Measurements from ENCODE around the gene MORN5.

Gene MORN5

DNA sequence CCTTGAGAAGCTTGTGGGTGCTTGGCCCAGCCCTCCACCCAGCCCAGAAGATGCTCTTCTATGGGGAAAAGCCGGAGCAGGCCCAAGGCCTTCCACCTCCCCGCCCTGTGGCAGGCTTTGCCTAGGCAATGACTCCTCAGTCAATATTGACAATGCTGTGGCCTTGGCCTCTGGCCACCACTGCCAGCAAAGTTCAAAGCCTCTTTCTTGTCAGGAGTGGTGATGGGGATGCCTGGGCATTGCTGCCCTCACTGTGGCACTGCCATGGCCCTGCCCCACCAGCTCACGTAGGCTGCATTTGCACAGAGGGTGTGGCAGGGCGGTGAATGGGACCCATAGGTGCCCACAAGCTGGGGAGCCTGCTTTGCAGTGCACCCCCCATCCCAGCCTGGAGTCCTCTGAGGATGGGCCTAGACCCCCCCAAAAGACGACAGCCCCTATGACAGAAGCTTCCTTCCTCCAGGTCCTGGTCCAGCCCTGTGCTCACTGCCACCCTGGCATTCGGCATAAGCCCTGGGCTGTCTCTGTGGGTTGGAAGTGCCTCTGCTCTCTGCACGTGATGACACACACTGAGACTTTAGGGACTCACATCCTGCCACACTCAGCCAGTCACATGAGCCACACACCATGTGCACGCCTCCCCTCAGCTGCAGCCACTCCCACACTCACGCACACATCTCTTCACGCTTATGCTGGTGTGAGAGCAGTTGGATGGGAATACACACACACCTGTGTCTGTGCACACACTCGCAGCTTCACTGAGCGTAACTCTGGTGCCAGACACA, 31.1 kb downstream of the MORN5 start:
- Mint-ChIP-seq H3K27ac (no peak overlapping the region), H3K27me3 (no peaks in the 10 kb centered on the region), H3K9me3 (no peaks in the 10 kb centered on the region), H3K36me3 (no peaks in the 10 kb centered on the region), H3K4me1 (no peaks in the 10 kb centered on the region), H3K4me3 (no peak overlapping the region)

DNA sequence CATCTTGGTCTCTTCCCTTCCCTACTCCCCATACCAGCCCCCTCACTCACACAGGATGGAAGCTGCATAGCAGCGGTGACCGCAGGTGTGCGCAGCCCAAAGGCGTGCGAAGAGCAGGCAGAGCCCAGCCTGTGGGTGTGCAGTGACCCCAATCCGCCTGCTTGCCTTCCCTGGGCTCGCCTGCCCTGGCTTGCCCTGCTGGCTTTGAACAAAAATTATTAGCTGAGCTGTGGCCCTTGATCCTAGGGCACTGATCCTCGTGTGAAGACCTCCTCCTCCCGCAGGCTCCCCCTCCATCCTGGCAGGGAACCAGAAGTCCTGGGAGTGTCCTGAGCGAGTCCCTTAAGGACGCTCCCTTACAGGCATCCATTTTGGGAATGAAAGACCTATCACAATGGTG, 31.9 kb downstream of the MORN5 start:
- Mint-ChIP-seq H3K9me3 (no peaks in the 10 kb centered on the region), H3K27ac (no peak overlapping the region), H3K4me1 (no peaks in the 10 kb centered on the region), H3K36me3 (no peaks in the 10 kb centered on the region), H3K4me3 (no peak overlapping the region), H3K27me3 (no peaks in the 10 kb centered on the region)

DNA sequence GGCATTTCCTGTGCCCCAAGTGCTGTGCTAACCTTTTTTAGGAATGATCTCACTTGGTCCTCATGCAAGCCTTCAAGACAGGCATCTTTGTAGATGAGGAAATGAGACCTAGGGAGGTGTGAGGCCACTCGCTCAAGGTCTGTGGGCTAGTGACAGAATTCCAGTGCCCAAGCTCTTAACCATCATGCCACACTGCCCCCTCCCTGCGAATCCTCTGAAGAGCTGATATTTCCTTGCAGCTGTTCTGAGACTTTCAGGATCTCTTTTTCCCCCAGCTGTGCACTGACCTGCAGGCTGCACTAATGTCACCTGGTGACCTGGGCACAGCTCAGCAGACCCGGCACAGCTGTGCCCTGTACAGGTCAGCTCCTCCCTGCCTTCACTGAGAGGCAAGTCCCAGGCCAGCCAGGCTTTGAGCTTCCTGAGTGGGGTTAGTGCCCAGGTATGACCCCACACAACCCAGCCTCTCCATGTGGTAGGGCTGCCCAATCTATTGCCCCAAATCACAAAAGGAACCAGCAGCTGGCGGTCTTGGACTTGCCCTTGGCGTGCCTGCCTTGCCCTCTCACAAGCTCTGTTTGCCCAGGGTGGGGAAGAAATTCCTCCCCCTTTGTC, 32.7 kb downstream of the MORN5 start:
- H3K36me3 Mint-ChIP-seq: no peaks in the 10 kb centered on the region
- H3K9me3 Mint-ChIP-seq: no peaks in the 10 kb centered on the region
- no peak overlapping the region for H3K27ac Mint-ChIP-seq
- no peak overlapping the region for H3K4me3 Mint-ChIP-seq
- H3K27me3 Mint-ChIP-seq: peaks cover 2% of the 10 kb centered on the region
- H3K4me1 Mint-ChIP-seq: no peaks in the 10 kb centered on the region

DNA sequence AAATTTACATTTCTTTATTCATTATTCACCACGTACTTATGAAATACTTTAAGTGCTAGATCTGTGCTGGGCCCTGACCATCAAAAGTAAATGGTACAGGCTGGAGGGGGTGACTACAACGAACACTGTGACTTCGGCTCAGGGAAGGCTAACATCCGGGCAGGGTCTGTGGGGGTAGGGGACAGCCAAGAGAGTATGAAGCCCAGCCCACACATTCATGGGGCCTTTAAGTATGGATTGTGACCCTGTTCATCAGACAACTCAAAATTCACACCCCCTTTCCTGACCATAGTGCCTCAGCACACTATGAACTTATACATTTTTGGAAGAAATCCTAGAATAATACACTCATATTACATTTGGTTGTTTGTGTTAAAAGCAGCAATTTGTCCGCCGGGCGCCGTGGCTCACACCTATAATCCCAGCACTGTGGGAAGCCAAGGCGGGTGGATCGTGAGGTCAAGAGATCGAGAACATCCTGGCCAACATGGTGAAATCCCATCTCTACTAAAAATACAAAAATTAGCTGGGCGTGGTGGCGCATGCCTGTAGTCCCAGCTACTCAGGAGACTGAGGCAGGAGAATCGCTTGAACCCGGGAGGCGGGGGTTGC, 33.3 kb downstream of the MORN5 start:
- Mint-ChIP-seq H3K36me3 (no peaks in the 10 kb centered on the region), H3K9me3 (no peaks in the 10 kb centered on the region), H3K4me3 (no peak overlapping the region), H3K4me1 (no peaks in the 10 kb centered on the region), H3K27ac (no peak overlapping the region), H3K27me3 (peaks cover 2% of the 10 kb centered on the region)

DNA sequence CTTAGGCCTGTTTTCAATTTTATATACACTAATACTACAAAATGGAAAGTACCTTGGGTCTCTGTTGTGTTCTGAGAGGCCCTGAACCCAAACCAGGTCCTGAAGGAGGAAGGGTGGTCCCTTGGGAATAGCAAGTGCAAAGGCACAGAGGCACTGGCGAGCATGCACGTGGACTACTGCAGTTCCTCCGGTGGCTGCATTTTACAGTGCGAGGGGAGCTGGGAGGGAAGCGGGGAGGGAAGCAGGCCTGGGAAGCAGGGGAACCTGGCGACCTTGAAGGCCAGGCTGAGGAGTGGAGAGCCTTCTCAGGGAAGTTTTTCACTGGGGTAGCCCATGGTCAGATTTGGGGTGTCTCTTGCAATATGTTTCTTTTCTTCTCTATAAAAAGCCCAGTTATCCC, 33.9 kb downstream of the MORN5 start:
- Mint-ChIP-seq H3K9me3 (no peaks in the 10 kb centered on the region), H3K27ac (no peak overlapping the region), H3K4me1 (no peaks in the 10 kb centered on the region), H3K36me3 (no peaks in the 10 kb centered on the region), H3K27me3 (peaks cover 2% of the 10 kb centered on the region), H3K4me3 (no peak overlapping the region)

DNA sequence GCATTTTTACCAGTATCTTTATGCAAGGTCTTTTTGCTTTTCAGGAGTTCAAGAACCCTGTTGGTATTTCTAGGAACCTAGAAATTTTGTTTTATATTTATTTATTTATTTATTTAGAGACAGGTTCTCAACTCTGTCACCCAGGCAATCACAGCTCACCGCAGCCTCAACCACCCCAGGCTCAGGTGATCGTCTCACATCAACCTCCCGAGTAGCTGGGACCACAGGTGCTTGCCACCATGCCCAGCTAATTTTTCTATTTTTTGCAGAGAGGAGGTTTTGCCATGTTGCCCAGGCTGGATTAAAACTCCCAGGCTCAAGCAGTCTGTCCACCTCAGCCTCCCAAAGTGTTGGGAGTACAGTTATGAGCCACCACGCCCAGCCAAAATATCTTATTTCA, 36.2 kb downstream of the MORN5 start:
- Mint-ChIP-seq H3K4me3 (no peak overlapping the region), H3K9me3 (no peaks in the 10 kb centered on the region), H3K27ac (no peak overlapping the region), H3K4me1 (no peaks in the 10 kb centered on the region), H3K27me3 (peaks cover 2% of the 10 kb centered on the region), H3K36me3 (no peaks in the 10 kb centered on the region)

DNA sequence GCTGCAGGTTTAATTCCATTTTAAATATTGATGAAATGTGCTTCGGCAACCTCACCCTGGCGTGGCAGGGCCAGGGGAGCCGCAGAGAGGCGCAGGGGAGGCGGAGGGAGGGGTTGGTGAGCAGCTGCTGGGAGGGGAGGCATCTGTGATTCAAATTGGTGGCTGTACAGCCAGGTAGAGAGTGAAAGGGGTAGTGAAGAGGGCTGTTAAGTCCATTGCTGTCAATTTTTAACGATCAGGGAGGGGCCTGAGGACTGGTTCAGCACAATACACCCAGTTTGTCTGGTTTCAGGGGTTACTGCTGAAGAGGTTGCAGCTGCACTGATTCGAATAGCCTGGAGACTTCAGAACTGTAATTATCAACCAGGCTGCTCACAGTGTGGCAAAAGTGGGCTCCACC, 37.7 kb downstream of the MORN5 start:
- Mint-ChIP-seq H3K27ac (no peak overlapping the region), H3K36me3 (no peaks in the 10 kb centered on the region), H3K27me3 (peaks cover 2% of the 10 kb centered on the region), H3K4me1 (no peaks in the 10 kb centered on the region), H3K4me3 (no peak overlapping the region), H3K9me3 (no peaks in the 10 kb centered on the region)

DNA sequence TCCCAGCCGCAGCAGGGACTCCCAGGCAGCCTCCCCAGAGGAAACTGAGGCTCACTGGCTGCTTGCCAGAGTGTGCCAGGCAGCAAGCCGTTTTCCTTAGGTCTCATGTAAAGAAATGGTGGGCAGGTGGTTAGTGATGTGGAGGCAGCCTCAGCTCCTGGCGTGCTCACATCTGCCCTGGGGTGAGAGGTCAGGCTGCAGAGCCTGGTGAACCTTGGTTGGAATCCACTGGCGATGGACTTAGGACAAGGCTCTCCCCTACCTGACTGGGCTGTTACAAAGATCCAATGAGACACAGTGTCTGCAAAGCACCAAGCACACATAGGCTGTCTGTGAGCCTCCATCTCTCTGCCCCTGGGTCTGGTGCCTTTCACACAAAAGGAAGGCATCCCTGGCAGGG, 38.2 kb downstream of the MORN5 start:
- H3K27ac Mint-ChIP-seq: no peak overlapping the region
- H3K36me3 Mint-ChIP-seq: no peaks in the 10 kb centered on the region
- H3K4me3 Mint-ChIP-seq: no peak overlapping the region
- H3K4me1 Mint-ChIP-seq: no peaks in the 10 kb centered on the region
- H3K9me3 Mint-ChIP-seq: no peaks in the 10 kb centered on the region
- peaks cover 2% of the 10 kb centered on the region for H3K27me3 Mint-ChIP-seq

DNA sequence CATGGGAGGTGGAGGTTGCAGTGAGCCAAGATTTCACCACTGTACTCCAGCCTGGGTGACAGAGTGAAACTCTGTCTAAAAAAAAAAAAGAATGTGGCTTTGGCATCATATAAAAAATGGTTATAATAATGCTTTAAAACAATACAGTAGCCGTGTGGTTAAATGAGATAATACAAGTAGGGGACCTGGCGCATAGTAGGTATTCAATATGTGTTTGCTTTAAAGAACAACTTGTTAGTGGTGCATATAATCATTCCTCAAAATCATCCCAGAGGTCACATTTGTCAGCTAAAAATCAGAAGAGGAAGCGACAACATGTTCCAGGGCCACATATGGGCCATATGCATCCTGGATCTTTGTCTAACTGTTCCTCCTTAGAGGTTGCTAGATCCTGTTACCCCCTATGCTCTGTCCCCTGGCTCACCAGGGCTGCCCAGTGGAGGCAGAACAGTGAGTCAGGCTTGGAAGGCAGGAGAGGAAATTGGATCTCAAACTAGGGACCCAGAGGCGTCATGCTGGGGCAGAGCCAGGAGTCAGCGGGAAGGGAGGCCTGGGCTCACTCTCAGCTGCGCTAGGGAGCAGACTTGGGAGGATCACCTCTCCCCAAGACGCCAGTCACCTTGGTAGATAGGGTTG, 41.4 kb downstream of the MORN5 start:
- Mint-ChIP-seq H3K27me3 (peaks cover 2% of the 10 kb centered on the region), H3K4me3 (no peak overlapping the region), H3K36me3 (no peaks in the 10 kb centered on the region), H3K27ac (no peak overlapping the region), H3K9me3 (no peaks in the 10 kb centered on the region), H3K4me1 (no peaks in the 10 kb centered on the region)

DNA sequence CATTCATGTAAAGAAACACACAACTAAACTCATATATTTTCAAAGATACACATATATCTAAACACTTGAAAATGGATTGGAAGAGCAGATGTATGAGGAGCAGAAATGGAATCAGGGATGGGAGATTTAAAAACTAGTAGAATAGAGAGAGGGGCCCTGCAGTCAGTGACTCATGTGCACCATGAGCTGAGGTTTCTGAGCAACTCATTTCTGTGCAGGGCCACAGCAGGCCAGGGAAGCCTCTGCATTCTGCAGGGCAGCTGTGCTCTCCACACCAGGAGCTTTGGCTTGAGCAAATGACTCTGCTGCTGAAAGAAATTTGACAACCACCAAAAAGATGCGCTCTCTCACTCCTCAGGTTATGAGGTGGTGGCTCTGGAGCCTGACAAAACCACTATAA, 41.9 kb downstream of the MORN5 start:
- H3K4me3 Mint-ChIP-seq: no peak overlapping the region
- peaks cover 2% of the 10 kb centered on the region for H3K27me3 Mint-ChIP-seq
- H3K9me3 Mint-ChIP-seq: no peaks in the 10 kb centered on the region
- no peaks in the 10 kb centered on the region for H3K4me1 Mint-ChIP-seq
- H3K36me3 Mint-ChIP-seq: no peaks in the 10 kb centered on the region
- no peak overlapping the region for H3K27ac Mint-ChIP-seq

DNA sequence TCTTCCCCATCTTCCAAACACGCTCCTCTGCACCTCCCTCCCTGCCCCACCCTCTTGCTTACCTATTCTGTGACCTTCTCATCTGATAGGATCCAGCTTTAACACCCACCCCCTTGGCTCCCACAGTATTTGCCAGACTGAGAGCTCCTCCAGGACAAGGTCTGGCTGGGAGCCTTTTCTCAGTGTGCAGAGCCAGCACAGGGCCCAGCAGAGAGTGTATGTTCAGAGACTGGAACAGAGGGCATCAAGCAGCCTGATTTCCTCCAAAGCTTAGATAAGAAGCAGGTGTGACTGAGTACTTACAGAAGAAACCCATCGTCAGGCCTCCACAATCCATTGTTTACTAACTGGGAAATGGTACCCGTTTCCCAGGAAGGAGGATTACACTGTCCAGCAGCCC, 42.4 kb downstream of the MORN5 start:
- H3K27ac Mint-ChIP-seq: no peak overlapping the region
- no peaks in the 10 kb centered on the region for H3K36me3 Mint-ChIP-seq
- peaks cover under 1% of the 10 kb centered on the region for H3K27me3 Mint-ChIP-seq
- no peak overlapping the region for H3K4me3 Mint-ChIP-seq
- no peaks in the 10 kb centered on the region for H3K9me3 Mint-ChIP-seq
- H3K4me1 Mint-ChIP-seq: no peaks in the 10 kb centered on the region

DNA sequence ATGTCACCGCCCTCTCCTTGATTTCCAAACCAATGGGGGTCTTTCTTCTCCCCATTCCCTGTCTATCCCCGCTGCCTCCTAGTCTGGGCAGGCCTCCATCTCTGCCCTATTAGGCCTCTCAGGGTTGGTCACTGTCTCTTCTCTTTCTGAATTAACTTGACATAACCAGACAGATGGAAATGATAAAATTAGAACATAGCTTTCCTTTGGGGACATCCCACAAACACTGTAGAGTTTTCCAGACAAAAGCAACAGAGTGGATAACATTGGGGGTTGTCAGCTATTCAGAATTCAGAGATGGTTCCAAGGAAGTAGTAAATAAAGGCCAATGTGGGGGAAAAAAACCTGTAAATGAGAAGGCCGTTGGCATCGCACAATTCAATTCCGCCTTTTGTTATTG, 44.3 kb downstream of the MORN5 start:
- no peak overlapping the region for H3K4me3 Mint-ChIP-seq
- no peaks in the 10 kb centered on the region for H3K4me1 Mint-ChIP-seq
- H3K27ac Mint-ChIP-seq: no peak overlapping the region
- peaks cover 2% of the 10 kb centered on the region for H3K27me3 Mint-ChIP-seq
- H3K9me3 Mint-ChIP-seq: no peaks in the 10 kb centered on the region
- H3K36me3 Mint-ChIP-seq: no peaks in the 10 kb centered on the region

DNA sequence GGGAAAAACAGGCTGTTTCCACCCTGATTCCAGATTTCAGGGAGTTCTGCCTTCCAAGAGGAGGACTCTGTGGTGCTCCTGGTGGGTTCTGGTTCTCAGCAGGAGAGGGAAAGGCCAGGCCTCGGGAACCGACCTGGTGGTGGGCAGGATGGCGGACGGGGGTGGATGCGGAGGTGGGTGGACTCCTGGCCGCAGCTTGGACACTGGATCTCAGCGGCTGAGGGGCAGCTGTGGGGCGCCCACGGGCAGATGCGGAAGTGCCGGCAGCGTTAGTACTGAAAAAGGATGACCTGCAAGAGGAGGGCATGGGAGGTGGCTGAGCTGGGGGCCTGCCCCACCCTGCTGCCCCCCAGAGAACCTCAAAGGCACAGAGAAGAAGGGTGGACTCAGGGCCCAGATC, 44.8 kb downstream of the MORN5 start:
- H3K27ac Mint-ChIP-seq: no peak overlapping the region
- H3K4me1 Mint-ChIP-seq: no peaks in the 10 kb centered on the region
- no peaks in the 10 kb centered on the region for H3K36me3 Mint-ChIP-seq

DNA sequence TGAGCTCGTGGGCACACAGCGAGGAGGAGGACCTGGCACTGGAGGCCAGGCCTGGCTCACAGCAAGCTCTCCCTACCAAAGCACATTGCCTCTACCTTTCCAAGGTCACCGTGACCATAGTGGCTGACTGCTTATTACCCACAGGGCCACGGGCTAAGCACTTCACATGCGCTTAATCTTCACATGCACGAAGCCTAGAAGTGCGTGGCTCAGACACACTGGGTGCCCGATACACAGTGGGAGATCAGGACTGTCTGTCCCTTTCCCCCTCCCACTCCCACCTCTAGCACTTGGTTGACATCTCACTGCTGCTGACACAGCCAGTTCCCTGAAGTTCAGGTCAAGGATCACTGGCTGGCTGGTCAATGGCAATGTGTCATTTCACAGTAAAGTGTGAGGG, 45.5 kb downstream of the MORN5 start:
- H3K27me3 Mint-ChIP-seq: peaks cover 3% of the 10 kb centered on the region
- no peak overlapping the region for H3K27ac Mint-ChIP-seq
- no peaks in the 10 kb centered on the region for H3K9me3 Mint-ChIP-seq
- no peaks in the 10 kb centered on the region for H3K4me1 Mint-ChIP-seq
- H3K36me3 Mint-ChIP-seq: no peaks in the 10 kb centered on the region
- H3K4me3 Mint-ChIP-seq: no peak overlapping the region

More for the DNA sequence above, 44.8 kb downstream of the MORN5 start:
- no peak overlapping the region for H3K4me3 Mint-ChIP-seq
- no peaks in the 10 kb centered on the region for H3K9me3 Mint-ChIP-seq
- peaks cover 2% of the 10 kb centered on the region for H3K27me3 Mint-ChIP-seq

DNA sequence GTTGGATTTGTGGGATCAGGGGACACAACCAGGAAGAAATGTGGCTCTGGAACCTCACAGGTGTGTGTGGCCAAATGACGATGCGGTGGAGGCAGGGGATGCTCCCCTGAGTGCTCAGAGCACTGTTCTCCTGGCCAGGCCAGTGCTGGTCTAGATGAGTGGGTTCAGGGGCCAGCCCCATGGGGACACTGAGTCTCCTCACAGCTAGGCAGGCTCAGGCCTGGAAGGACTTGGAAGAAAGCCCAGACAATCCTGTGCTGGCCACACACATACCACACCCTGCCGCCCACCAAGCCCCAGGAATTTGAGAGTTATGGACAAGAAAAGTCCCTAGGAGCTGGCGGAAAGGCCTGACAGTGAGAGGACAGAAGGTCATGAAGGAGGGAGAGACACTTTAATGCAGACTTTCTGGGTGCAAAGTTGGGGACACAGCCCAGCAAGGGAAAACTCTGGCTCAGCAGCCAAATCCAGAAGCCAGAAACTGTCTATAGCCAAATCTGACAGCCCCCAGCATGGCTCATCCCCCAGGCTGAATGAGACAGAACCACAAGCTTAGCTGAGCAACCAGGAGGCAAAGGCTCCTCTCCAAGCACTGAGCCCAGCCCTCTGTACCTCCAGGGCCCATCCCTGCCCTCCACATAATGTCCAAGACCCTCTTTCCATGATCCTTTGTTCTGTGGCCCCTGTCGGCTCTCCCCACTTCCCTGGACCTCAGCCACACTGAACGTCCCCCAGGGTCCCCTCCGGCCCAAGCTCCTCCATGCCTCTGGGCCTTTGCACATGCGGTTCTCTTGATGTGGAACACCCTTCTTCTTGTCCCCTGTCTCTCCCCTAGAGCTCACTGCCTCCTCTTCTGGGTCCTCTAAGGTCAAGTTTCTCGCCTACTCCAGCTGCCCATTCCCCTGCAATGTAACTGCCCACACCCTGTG, 46.7 kb downstream of the MORN5 start:
- H3K36me3 Mint-ChIP-seq: no peaks in the 10 kb centered on the region
- H3K27me3 Mint-ChIP-seq: peaks cover 8% of the 10 kb centered on the region
- no peaks in the 10 kb centered on the region for H3K9me3 Mint-ChIP-seq
- H3K4me3 Mint-ChIP-seq: no peak overlapping the region
- no peak overlapping the region for H3K27ac Mint-ChIP-seq
- H3K4me1 Mint-ChIP-seq: no peaks in the 10 kb centered on the region
